GM21576 (cell line): ENCODE results near the gene IRF9.

Source experiments
- ATAC-seq: cut with Tn5 transposase; IDR thresholded peaks from one replicate; pipeline ENCODE4 v1.9.1; 2021; ENCODE audit warnings: mild to moderate bottlenecking, moderate library complexity; ENCODE audit not compliant: unreplicated experiment

Gene IRF9

DNA sequence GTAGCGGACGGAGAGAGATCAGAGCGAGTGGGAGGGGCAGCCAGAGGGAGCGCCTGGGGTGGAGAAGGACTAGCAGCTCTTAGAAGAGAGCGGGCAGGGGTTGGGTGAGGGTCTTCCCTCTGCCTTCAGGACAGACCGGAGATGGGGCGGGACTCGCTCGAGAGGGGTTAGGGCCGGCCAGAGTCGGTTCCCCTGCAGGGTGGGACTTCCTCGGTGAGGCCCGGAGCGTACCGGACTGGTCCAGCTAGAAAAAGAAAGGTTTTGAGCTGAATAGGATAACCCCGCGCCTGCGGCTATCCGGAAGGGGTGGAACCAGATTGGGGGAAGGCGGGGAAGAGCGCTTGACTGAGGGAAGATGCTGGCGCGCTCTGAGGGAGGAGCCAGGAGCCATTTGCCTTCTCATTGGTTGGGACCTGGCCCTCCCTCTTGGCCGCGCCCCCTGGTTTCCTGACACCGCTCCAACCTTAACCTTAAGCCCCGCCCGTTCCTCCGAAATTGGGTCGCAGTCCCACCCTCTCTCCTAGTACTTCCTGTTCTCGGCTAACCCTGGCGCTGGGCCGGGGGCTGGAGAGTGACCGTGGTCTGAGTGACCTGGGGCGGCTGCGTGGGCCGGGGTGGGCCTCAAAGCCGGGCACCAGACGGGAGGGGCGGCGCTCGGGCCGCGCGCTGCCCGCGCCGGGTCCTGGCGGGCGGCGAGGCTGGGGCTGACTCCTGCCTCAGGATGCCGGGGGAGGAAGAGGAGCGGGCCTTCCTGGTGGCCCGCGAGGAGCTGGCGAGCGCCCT is 13.9 kb upstream of the IRF9 start, which contains the start of gene RNF31:
Gene RNF31, plus strand, starts transcription at position 521 of the 783 bp plus-strand sequence. Its CDS starts 201 bp downstream, at position 722.
- ATAC-seq: peak; percentile 85

GRCh38 chr14:24147761-24148428 is 13.2 kb upstream of the IRF9 start:
- ATAC-seq: no peak

- no peak for ATAC-seq
Measured at GRCh38 chr14:24149302-24149969, 11.6 kb upstream of the IRF9 start.

DNA sequence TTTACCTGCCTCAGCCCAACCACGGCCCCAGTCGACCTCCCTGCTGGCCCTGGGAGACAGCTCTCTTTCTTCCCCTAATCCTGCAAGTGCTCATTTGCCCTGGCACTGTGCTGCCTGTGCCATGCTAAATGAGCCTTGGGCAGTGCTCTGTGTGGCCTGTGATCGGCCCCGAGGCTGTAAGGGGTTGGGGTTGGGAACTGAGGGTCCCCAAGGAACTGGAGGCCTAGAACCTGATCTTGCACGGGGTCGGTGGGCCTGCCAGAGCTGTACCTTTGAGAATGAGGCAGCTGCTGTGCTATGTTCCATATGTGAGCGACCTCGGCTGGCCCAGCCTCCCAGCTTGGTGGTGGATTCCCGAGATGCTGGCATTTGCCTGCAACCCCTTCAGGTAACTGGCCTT is 11.0 kb upstream of the IRF9 start:
- ATAC-seq: no peak

DNA sequence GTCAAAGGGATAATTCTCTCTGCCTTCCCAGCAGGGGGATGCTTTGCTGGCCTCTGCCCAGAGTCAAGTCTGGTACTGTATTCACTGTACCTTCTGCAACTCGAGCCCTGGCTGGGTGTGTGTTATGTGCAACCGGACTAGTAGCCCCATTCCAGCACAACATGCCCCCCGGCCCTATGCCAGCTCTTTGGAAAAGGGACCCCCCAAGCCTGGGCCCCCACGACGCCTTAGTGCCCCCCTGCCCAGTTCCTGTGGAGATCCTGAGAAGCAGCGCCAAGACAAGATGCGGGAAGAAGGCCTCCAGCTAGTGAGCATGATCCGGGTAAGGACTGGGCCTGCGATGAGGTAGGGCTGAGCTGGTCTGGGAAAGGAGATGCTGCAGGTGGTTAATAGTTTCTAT is 10.5 kb upstream of the IRF9 start:
- ATAC-seq: no peak

DNA sequence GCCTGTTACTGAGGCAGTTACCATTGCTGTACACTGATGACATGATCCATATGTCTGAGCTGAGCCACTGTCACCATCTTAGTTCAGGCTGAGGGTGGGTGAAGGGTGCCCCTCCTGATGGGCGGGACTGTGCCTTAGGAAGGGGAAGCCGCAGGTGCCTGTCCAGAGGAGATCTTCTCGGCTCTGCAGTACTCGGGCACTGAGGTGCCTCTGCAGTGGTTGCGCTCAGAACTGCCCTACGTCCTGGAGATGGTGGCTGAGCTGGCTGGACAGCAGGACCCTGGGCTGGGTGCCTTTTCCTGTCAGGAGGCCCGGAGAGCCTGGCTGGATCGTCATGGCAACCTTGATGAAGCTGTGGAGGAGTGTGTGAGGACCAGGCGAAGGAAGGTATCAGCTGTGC is 10.1 kb upstream of the IRF9 start:
- ATAC-seq: no peak

DNA sequence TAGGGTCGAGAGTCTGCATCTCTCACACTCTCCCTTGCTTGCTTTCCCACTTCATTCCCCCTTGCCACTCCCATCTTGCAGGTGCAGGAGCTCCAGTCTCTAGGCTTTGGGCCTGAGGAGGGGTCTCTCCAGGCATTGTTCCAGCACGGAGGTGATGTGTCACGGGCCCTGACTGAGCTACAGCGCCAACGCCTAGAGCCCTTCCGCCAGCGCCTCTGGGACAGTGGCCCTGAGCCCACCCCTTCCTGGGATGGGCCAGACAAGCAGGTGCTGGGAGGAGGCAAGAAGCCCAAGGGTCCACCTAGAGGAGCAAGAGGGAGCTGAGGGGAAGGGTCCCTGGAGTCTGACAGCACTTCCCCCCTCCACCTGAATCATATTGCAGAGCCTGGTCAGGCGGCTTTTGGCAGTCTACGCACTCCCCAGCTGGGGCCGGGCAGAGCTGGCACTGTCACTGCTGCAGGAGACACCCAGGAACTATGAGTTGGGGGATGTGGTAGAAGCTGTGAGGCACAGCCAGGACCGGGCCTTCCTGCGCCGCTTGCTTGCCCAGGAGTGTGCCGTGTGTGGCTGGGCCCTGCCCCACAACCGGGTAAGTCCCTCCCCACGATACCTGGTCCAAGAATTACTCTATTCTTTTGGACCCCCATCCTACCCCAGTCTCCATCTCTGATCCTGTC is 9.5 kb upstream of the IRF9 start:
- no peak for ATAC-seq

DNA sequence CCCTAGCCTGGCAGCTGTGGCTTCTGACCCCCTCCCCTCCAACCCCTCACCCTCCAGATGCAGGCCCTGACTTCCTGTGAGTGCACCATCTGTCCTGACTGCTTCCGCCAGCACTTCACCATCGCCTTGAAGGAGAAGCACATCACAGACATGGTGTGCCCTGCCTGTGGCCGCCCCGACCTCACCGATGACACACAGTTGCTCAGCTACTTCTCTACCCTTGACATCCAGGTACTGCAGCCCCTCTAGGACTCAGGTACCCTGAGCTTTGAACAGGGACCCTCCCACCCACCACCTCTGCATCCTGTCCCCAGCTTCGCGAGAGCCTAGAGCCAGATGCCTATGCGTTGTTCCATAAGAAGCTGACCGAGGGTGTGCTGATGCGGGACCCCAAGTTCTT is 6.0 kb upstream of the IRF9 start:
- ATAC-seq: no peak

DNA sequence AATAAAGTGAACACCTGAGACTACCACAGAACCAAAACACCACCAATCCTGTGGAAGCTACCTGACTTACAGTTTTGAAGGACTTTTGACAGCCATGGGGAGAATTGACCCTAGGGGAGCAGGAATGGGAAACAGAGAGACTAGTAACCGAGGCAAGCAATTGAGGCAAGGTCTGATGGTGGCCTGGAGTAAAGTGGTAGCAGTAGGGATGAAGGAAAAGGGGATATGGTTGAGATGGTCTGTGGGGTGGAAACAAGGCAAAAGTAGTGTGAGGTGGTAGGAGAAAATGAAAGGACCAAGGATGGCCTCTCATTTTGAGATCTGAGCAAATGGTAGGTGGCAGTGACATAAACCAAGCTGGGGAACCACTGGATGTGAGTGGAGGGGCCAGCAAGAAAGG is 4.2 kb upstream of the IRF9 start:
- no peak for ATAC-seq

DNA sequence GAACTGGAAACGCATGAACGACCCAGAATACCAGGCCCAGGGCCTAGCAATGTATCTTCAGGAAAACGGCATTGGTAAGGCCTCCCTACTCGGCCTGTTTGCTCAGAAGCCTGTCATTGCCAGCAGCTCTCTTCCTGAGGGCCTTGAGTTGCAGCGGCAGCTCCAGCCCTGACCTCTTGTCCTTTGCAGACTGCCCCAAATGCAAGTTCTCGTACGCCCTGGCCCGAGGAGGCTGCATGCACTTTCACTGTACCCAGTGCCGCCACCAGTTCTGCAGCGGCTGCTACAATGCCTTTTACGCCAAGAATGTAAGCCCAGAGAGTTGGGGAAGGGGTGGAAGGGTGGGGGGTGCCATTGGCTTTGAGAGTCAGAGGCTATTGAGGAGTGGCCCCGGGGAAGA is 3.7 kb upstream of the IRF9 start:
- ATAC-seq: no peak

DNA sequence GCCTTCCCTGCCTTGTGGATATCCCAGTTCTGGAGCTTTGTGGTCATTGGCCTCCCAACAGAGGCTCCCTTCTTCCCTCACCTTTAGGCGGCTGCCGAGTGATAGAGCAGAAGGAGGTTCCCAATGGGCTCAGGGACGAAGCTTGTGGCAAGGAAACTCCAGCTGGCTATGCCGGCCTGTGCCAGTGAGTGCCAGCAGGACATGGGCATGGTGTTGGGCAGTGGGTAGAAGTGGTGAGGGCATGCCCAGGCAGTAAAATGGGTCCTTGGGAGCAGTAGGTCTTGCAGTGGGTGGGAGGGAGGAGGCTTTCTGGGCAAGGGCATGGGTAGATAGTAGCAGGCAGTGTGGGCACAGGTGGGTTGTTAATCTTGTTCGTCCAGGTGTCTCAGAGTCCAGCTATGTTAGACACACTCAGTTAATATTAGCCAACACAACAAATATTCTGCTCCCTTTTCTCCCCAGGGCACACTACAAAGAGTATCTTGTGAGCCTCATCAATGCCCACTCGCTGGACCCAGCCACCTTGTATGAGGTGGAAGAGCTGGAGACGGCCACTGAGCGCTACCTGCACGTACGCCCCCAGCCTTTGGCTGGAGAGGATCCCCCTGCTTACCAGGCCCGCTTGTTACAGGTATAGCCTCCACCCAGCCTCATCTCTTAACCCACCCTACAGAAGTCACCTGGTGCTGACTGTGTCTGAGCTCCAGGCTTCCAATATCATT is 1.1 kb upstream of the IRF9 start:
- ATAC-seq: no peak

GRCh38 chr14:24160499-24160849 is 591 bp upstream of the IRF9 start:
- no peak for ATAC-seq

DNA sequence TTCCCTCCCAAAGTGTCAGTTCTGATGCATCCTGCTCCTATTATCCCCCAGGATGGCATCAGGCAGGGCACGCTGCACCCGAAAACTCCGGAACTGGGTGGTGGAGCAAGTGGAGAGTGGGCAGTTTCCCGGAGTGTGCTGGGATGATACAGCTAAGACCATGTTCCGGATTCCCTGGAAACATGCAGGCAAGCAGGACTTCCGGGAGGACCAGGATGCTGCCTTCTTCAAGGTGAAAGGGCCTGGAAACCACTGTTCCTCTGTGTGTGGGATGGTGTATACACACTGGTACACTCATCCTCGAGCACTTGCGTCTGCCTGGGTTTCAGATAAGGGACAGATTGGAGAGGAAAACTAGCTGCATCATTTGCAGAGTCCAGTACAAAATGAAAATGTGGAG is 1.0 kb downstream of the IRF9 start:
- ATAC-seq: no peak

DNA sequence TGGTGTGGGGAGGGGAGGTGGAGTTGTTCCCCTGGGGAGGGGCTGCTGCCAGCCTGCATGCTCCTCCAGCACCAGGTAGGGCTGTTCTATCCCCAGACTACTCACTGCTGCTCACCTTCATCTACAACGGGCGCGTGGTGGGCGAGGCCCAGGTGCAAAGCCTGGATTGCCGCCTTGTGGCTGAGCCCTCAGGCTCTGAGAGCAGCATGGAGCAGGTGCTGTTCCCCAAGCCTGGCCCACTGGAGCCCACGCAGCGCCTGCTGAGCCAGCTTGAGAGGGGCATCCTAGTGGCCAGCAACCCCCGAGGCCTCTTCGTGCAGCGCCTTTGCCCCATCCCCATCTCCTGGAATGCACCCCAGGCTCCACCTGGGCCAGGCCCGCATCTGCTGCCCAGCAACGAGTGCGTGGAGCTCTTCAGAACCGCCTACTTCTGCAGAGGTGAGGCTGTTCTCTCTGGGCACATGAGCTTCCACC is 3.5 kb downstream of the IRF9 start:
- no peak for ATAC-seq

DNA sequence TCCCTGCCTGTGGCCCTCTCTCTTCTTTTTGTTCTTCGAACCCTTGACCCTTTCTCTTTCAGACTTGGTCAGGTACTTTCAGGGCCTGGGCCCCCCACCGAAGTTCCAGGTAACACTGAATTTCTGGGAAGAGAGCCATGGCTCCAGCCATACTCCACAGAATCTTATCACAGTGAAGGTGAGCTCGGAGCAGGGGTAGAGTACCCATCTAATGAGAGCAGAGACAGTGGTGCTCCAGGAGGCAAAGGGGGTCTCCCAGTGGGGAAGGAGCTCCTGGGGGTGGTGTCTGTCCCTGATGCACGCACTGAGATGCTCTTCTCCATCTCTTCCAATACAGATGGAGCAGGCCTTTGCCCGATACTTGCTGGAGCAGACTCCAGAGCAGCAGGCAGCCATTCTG is 4.7 kb downstream of the IRF9 start:
- ATAC-seq: no peak

DNA sequence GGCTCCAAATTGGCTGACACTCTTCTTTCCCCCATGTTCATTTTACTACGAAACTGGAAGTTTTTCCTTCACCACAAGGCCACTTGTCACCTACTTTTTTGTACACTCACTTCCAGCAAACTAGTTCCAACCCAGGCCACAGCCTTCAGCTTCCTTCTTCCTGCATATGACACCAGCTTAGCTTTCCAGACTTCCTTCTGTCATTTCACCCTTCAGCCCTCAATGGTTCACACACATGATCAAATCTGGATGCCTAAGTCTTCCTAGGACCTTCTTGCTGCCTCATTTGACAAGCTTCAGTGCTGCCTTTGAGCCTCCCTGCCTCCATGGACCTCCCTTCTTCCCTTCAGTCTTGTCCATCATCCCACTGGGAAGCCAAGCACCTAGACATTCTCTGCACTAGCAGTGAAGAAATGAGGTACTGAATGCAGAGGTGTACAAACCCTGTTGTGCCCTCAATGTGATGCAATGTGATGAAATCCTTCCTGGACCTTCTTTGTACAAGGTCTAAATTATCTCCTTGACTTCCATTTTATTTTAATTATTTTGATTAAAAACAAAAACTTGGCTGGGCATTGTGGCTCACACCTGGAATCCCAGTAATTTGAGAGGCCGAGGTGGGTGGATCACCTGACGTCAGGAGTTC is 6.5 kb downstream of the IRF9 start:
- ATAC-seq: no peak

GRCh38 chr14:24171422-24172260 is 10.6 kb downstream of the IRF9 start, which contains the start of gene REC8:
Gene REC8 (plus strand): TSS chr14:24172080. CDS start chr14:24172553, 473 bp downstream.
- peak; percentile 83 for ATAC-seq

- ATAC-seq: no peak
Measured at GRCh38 chr14:24172261-24172860, 11.3 kb downstream of the IRF9 start.

- no peak for ATAC-seq
Measured at GRCh38 chr14:24172871-24173281, 11.8 kb downstream of the IRF9 start.
